NCI-H2171 (cell line): ENCODE results near the gene PEG3.

Source experiments
- DNase-seq: peaks from one replicate; lab custom pipeline; 2025; lab: John Stamatoyannopoulos, UW

The PEG3 gene

DNA sequence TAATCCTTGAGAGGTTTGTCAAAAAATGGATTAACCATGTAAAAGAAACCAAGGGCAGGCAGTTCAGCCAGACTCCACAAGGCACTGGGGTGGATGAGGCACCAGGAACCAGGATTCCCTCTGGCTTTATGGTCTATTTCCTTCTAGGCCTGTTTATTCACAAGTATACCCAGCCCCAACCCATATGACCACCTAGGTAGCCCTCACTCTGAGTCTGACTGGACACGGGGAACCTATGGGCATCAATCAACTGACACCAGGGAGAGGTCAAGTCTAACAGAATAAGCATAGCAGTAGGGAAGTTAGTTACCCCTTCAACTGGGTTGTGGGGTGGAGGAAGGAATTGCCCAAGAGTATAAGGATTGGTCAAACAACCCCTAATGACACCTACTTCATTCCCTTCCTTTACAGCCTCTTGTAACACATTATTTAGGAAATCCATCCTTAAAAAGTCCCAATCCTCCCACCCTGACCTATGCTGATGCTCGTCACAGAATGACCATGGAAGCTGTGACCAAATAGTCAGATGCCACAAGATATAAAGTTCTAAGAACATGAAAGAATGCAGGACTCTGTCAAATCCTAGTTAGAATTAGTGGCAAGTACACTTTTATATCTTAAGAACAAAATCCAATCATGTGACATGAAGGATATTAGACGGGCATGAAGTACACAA, 31.7 kb downstream of the PEG3 start:
- no peak for DNase-seq

DNA sequence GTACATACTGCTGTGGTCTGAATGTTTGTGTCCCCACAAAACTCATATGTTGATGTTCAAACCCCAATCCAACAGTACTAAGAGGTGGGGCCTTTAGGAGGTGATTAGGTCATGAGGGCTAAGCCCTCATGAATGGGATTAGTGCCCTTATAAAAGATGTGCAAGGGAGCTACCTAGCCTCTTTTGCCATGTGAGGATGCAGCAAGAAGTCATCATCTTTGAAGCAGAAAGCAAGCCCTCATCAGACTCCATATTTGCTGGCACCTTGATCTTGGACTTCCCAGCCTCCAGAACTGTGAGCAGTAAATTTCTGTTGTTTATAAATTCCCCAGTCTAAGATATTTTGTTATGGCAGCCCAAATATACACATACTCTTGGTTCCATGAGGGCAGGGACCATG, 33.9 kb downstream of the PEG3 start:
- DNase-seq = no peak
